H1 (cell line): Measurements from ENCODE around the gene TMEM225B. TPM values are rescaled to one million over a fixed set of nuclear protein-coding genes. Genes with fewer than 3 reads are reported as not detected.

Experiments
- CTCF ChIA-PET: fragments of 300-600 bp; sonication (Branson Sonifier 250); formaldehyde crosslinking; loops from one replicate; lab custom pipeline; 2021; ENCODE audit not compliant: partially characterized antibody; lab: Charles Lee
- POLR2A ChIA-PET: fragments of 300-600 bp; sonication (Branson Sonifier 250); formaldehyde crosslinking; loops from one replicate; lab custom pipeline; 2021; ENCODE audit warnings: inconsistent platforms; ENCODE audit not compliant: partially characterized antibody; lab: Charles Lee
- DNase-seq, 2 experiments: peaks; one replicate each; pipeline versions ENCODE4 v3.0.0 to v3.0.0-alpha.2; 2010 to 2022; ENCODE audit warnings: low spot score in 2 of 2, low read depth in 1 of 2, mixed read lengths in 1 of 2
- FAIRE-seq: peaks from 2 replicates; lab custom pipeline; 2011; peaks lifted over from hg19 to GRCh38; lab: Jason Lieb, UNC
- H2AFZ ChIP-seq: 2 replicates; pipeline ENCODE4 v1.8.1; 2012; ENCODE audit warnings: low read length, inconsistent platforms
- H2AK5ac ChIP-seq: 2 replicates; pipeline ENCODE4 v1.6.1; 2013; ENCODE audit warnings: low read depth, low read length
- H2BK120ac ChIP-seq: replicated peaks from 2 replicates; pipeline ENCODE3; 2013; ENCODE audit warnings: low read depth, low read length, inconsistent platforms
- H2BK12ac ChIP-seq: 2 replicates; pipeline ENCODE4 v1.6.1; 2013; ENCODE audit warnings: low read depth, low read length
- H2BK15ac ChIP-seq: 2 replicates; pipeline ENCODE4 v1.6.1; 2013; ENCODE audit warnings: low read length
- H2BK20ac ChIP-seq: 2 replicates; pipeline ENCODE4 v1.6.1; 2013; ENCODE audit warnings: low read length
- H2BK5ac ChIP-seq: 2 replicates; pipeline ENCODE4 v1.6.1; 2013; ENCODE audit warnings: low read depth, low read length
- H3K14ac ChIP-seq: 2 replicates; pipeline ENCODE4 v1.6.1; 2013; ENCODE audit warnings: inconsistent platforms; ENCODE audit not compliant: insufficient read length
- H3K18ac ChIP-seq: 2 replicates; pipeline ENCODE4 v1.6.1; 2013; ENCODE audit warnings: low read length; ENCODE audit errors: extremely low read depth
- H3K23ac ChIP-seq: 2 replicates; pipeline ENCODE4 v1.6.1; 2013; ENCODE audit warnings: inconsistent platforms; ENCODE audit not compliant: insufficient read length
- H3K23me2 ChIP-seq: 2 replicates; pipeline ENCODE4 v1.6.1; 2013; ENCODE audit warnings: low read depth, low read length
- H3K27ac ChIP-seq: 2 replicates; pipeline ENCODE4 v1.6.1; 2011; ENCODE audit warnings: low read depth, low read length, inconsistent platforms
- H3K27me3 ChIP-seq, 4 experiments: replicated peaks in 1 of 4; 1 replicate in 1 of 4; 2 replicates in 3 of 4; pipeline versions ENCODE4 v1.6.1 to v1.8.1; 2011 to 2013; ENCODE audit warnings: low read length in 3 of 4, mild to moderate bottlenecking in 3 of 4, inconsistent platforms in 2 of 4, mixed read lengths in 2 of 4, moderate library complexity in 1 of 4; ENCODE audit not compliant: control insufficient read depth in 3 of 4, insufficient read depth in 3 of 4; ENCODE audit errors: extremely low read depth in 1 of 4
- H3K36me3 ChIP-seq, 4 experiments: 2 replicates each; pipeline versions ENCODE4 v1.6.1 to v1.8.1; 2011 to 2013; ENCODE audit warnings: mild to moderate bottlenecking in 4 of 4, low read length in 3 of 4, moderate library complexity in 2 of 4, control low read depth in 1 of 4, inconsistent platforms in 1 of 4; ENCODE audit not compliant: insufficient read depth in 4 of 4, control insufficient read depth in 2 of 4
- H3K4ac ChIP-seq: replicated peaks from 2 replicates; pipeline ENCODE3; 2013; ENCODE audit warnings: low read length, low read depth, mixed read lengths, inconsistent platforms; ENCODE audit not compliant: insufficient read length
- H3K4me1 ChIP-seq, 4 experiments: replicated peaks in 1 of 4; 1 replicate in 1 of 4; 2 replicates in 3 of 4; pipeline versions ENCODE4 v1.6.1 to v1.8.1; 2011 to 2013; ENCODE audit warnings: low read length in 3 of 4, inconsistent platforms in 2 of 4, mixed read lengths in 1 of 4; ENCODE audit not compliant: insufficient read depth in 4 of 4, control insufficient read depth in 3 of 4
- H3K4me2 ChIP-seq, 2 experiments: 2 replicates each; pipeline versions ENCODE4 v1.6.1 to v1.8.1; 2011 to 2013; ENCODE audit warnings: low read depth in 2 of 2, low read length in 2 of 2, control low read depth in 1 of 2, inconsistent platforms in 1 of 2, mild to moderate bottlenecking in 1 of 2; ENCODE audit not compliant: insufficient read depth in 1 of 2
- H3K4me3 ChIP-seq, 4 experiments: fragments of 200-600, 300-600 bp in 1 of 4; sonication (generic), shearing (Covaris generic), sonication (Bioruptor Twin) in 1 of 4; 2 replicates each; pipeline versions ENCODE4 v1.5.1 to v1.8.1; 2011 to 2016; ENCODE audit warnings: low read length in 4 of 4, low read depth in 3 of 4, control low read depth in 2 of 4, inconsistent platforms in 2 of 4, mild to moderate bottlenecking in 2 of 4, mixed read lengths in 1 of 4, moderate library complexity in 1 of 4; ENCODE audit not compliant: insufficient read depth in 2 of 4; ENCODE audit errors: extremely low read depth in 1 of 4
- H3K56ac ChIP-seq: replicated peaks from 2 replicates; pipeline ENCODE3; 2013; ENCODE audit warnings: low read depth, mild to moderate bottlenecking, mixed read lengths, low read length, inconsistent platforms; ENCODE audit not compliant: insufficient read length
- H3K79me1 ChIP-seq: 2 replicates; pipeline ENCODE4 v1.6.1; 2013; ENCODE audit warnings: low read depth, low read length, control low read depth
- H3K79me2 ChIP-seq, 2 experiments: 2 replicates each; pipeline versions ENCODE4 v1.6.1 to v1.8.1; 2012 to 2013; ENCODE audit warnings: low read length in 2 of 2, mild to moderate bottlenecking in 2 of 2, inconsistent platforms in 1 of 2; ENCODE audit not compliant: insufficient read depth in 2 of 2, control insufficient read depth in 1 of 2
- H3K9ac ChIP-seq, 4 experiments: replicated peaks in 1 of 4; 1 replicate in 1 of 4; 2 replicates in 3 of 4; pipeline versions ENCODE4 v1.6.1 to v1.8.1; 2011 to 2013; ENCODE audit warnings: low read depth in 3 of 4, low read length in 3 of 4, control low read depth in 2 of 4, mild to moderate bottlenecking in 2 of 4, moderate library complexity in 2 of 4, inconsistent platforms in 1 of 4; ENCODE audit errors: extremely low read depth in 1 of 4
- H3K9me3 ChIP-seq, 2 experiments: 2 replicates each; pipeline versions ENCODE4 v1.6.1 to v1.8.1; 2012 to 2013; ENCODE audit warnings: mild to moderate bottlenecking in 2 of 2, moderate library complexity in 2 of 2, control low read depth in 1 of 2, inconsistent platforms in 1 of 2, low read depth in 1 of 2, low read length in 1 of 2, mixed read lengths in 1 of 2; ENCODE audit not compliant: insufficient read depth in 2 of 2
- H4K20me1 ChIP-seq, 2 experiments: replicated peaks in 1 of 2; 2 replicates each; pipeline versions ENCODE3 to v1.8.1; 2011 to 2013; ENCODE audit warnings: inconsistent platforms in 2 of 2, low read length in 2 of 2, mild to moderate bottlenecking in 1 of 2; ENCODE audit not compliant: insufficient read depth in 2 of 2, control insufficient read depth in 1 of 2
- H4K5ac ChIP-seq: 2 replicates; pipeline ENCODE4 v1.6.1; 2013; ENCODE audit warnings: low read length, low read depth, mixed read lengths, inconsistent platforms; ENCODE audit not compliant: insufficient read length
- H4K8ac ChIP-seq: 2 replicates; pipeline ENCODE4 v1.8.0; 2013; ENCODE audit warnings: mild to moderate bottlenecking, moderate library complexity, low read length, inconsistent platforms; ENCODE audit not compliant: insufficient read depth; ENCODE audit errors: extremely low read depth
- H4K91ac ChIP-seq: replicated peaks from 2 replicates; pipeline ENCODE3; 2013; ENCODE audit warnings: low read length, mixed read lengths, inconsistent platforms; ENCODE audit not compliant: insufficient read length
- BRCA1 ChIP-seq: IDR thresholded peaks from 2 replicates; pipeline ENCODE4 v1.6.1; 2012; ENCODE audit warnings: low read depth, low read length, improper control_type of control experiment
- CREB1 ChIP-seq: IDR thresholded peaks from 2 replicates; pipeline ENCODE4 v1.6.1; 2012; ENCODE audit warnings: inconsistent platforms
- CTBP2 ChIP-seq: IDR thresholded peaks from 2 replicates; pipeline ENCODE4 v1.7.0; 2011; ENCODE audit warnings: borderline replicate concordance, mild to moderate bottlenecking, moderate library complexity, mixed read lengths, low read length; ENCODE audit not compliant: insufficient read depth, insufficient read length
- EZH2 ChIP-seq: fragments of 200-600 bp; sonication (generic); IDR thresholded peaks from 2 replicates; pipeline ENCODE4 v1.7.1; 2012; ENCODE audit warnings: low read depth, mild to moderate bottlenecking, moderate library complexity, low read length, inconsistent platforms; ENCODE audit not compliant: severe bottlenecking
- HDAC6 ChIP-seq: IDR thresholded peaks from one replicate; pipeline ENCODE4 v1.7.1; 2012; ENCODE audit warnings: low read depth, mild to moderate bottlenecking, inconsistent platforms, low read length, moderate library complexity
- KDM5A ChIP-seq: fragments of 200-600 bp; IDR thresholded peaks from 2 replicates; pipeline ENCODE4 v1.7.1; 2012; ENCODE audit warnings: mild to moderate bottlenecking, low read length, inconsistent platforms, mixed read lengths
- NANOG ChIP-seq: IDR thresholded peaks from 2 replicates; pipeline ENCODE4 v1.6.1; 2011; ENCODE audit warnings: low read length, low read depth, mild to moderate bottlenecking, inconsistent platforms; ENCODE audit not compliant: insufficient read depth, poor library complexity, severe bottlenecking
- RFX5 ChIP-seq: IDR thresholded peaks from 2 replicates; pipeline ENCODE4 v1.6.1; 2011; ENCODE audit warnings: low read depth, low read length, improper control_type of control experiment, borderline replicate concordance
- RXRA ChIP-seq: IDR thresholded peaks from 2 replicates; pipeline ENCODE4 v1.6.1; 2011; ENCODE audit warnings: low read depth, mild to moderate bottlenecking, low read length, moderate library complexity; ENCODE audit not compliant: insufficient read depth
- SIX5 ChIP-seq: IDR thresholded peaks from 2 replicates; pipeline ENCODE4 v1.6.1; 2011; ENCODE audit warnings: mild to moderate bottlenecking, low read depth, low read length
- SP1 ChIP-seq: IDR thresholded peaks from 2 replicates; pipeline ENCODE4 v1.6.1; 2011; ENCODE audit warnings: low read depth, low read length
- TBP ChIP-seq: IDR thresholded peaks from 2 replicates; pipeline ENCODE4 v1.6.1; 2011; ENCODE audit warnings: low read depth, low read length, improper control_type of control experiment
- TCF12 ChIP-seq: IDR thresholded peaks from 2 replicates; pipeline ENCODE4 v1.6.1; 2011; ENCODE audit warnings: low read depth, mild to moderate bottlenecking, low read length
- ZNF274 ChIP-seq: IDR thresholded peaks from 2 replicates; pipeline ENCODE4 v1.7.0; 2012; ENCODE audit warnings: low read length, borderline replicate concordance; ENCODE audit errors: extremely low read depth
- WGBS, 2 experiments: shearing (Covaris generic) in 1 of 2; methylation state at CpG; one replicate each; pipeline versions ENCODE4 v1.1.6 to v1.1.7; 2013 to 2015; ENCODE audit warnings: low lambda C conversion rate in 2 of 2, mixed read lengths in 2 of 2, inconsistent platforms in 1 of 2, low coverage in 1 of 2, missing lambda C conversion rate in 1 of 2; ENCODE audit not compliant: insufficient replicate concordance in 2 of 2, insufficient coverage in 1 of 2, insufficient read length in 1 of 2; ENCODE audit errors: extremely low coverage in 1 of 2, missing lambda C conversion rate in 1 of 2; 5-methylcytosine and 5-hydroxymethylcytosine counted together
- polyA plus RNA-seq, 7 experiments: library from polyadenylated mRNA; depleted of rRNA in 3 of 7; stranded (reverse) in 5 of 7; unstranded in 2 of 7; fragments of >200 nt in 5 of 7; fragments of 200-250 nt in 2 of 7; gene quantifications; 1 replicate in 5 of 7; 2 replicates in 1 of 7; 4 replicates in 1 of 7; pipeline versions ENCODE4 v1.2.1 to v1.2.3, GENCODE V29; 2011 to 2013; ENCODE audit warnings: missing spikeins in 2 of 7, mixed read lengths in 2 of 7
- total RNA-seq: library from RNA; stranded (reverse); fragmentation: NEBNext Ultra II Directional; extraction: Animal tissue kit (Norgen Biotek cat#: 25700); gene quantifications from 2 replicates; pipeline ENCODE4 v1.2.1, GENCODE V29; 2021

Gene TMEM225B
- total and polyA plus RNA-seq, 2 of the 8 experiments (the other 6 are each of a cell fraction or from before 2014, with no cell fraction given): 0.68 TPM; not detected in 1

GRCh38 chr7:99638731-99639130 is 40.7 kb downstream of the TMEM225B start:
- peak overlapping the region; percentile 55 for H4K5ac ChIP-seq
- peaks cover 0 to under 1% (median 0%) of the 10 kb centered on the region in 4 experiments; a peak in 1 of 8 replicates for H3K36me3 ChIP-seq
- H2BK5ac ChIP-seq: no peak overlapping the region
- no peaks in the 10 kb centered on the region for H3K79me2 ChIP-seq
- no peak overlapping the region for H3K4ac ChIP-seq
- no peak overlapping the region for H3K9ac ChIP-seq
- no peaks in the 10 kb centered on the region for H4K20me1 ChIP-seq
- POLR2A ChIA-PET: interaction anchor here (2.6 kb wide), 1 partner anchor 10 kb away, joined by 13 read pairs; no protein-coding TSS in a partner anchor
- H3K9me3 ChIP-seq: no peaks in the 10 kb centered on the region
- H3K23me2 ChIP-seq: no peaks in the 10 kb centered on the region
- no peak overlapping the region for H2BK15ac ChIP-seq
- H2BK12ac ChIP-seq: 0 out of 2 replicates have a peak overlapping the region, but pooled peaks have one; percentile 52
- no peak overlapping the region for H2BK120ac ChIP-seq
- H4K8ac ChIP-seq: peak overlapping the region; percentile 1; the same call in 1 of the 2 replicates
- H3K4me1 ChIP-seq: peaks cover 3 to 11% (median 9%) of the 10 kb centered on the region in 4 experiments
- H4K91ac ChIP-seq: no peak overlapping the region
- DNase-seq: no peak
- H3K27ac ChIP-seq: no peak overlapping the region
- H3K4me3 ChIP-seq: no peak overlapping the region
- CTCF ChIA-PET: interaction anchor here (0.5 to 1.7 kb wide), 2 partner anchors 353 to 404 kb away, joined by 3 read pairs; no protein-coding TSS in a partner anchor
- H3K56ac ChIP-seq: no peak overlapping the region
- no peak overlapping the region for H3K23ac ChIP-seq
- no peak overlapping the region for H2BK20ac ChIP-seq
- H3K79me1 ChIP-seq: 0 out of 2 replicates have a peak, but pooled peaks cover 2% of the 10 kb centered on the region
- FAIRE-seq: no peak
- no peak overlapping the region for H2AFZ ChIP-seq
- peak overlapping the region; percentile 43; the same call in 1 of the 2 replicates for H3K18ac ChIP-seq
- H2AK5ac ChIP-seq: no peak overlapping the region
- WGBS, 2 experiments: 90% methylated on average over 23 of the region's 23 CpGs; no CpG with 5 or more reads in 1 of the 2 experiments
- no peaks in the 10 kb centered on the region for H3K27me3 ChIP-seq
- H3K14ac ChIP-seq: no peak overlapping the region
- peak overlapping the region in 1 of 2 experiments; percentile 17; a peak in 2 of 4 replicates for H3K4me2 ChIP-seq
- TF ChIP-seq TCF12: no peak
- TF ChIP-seq BRCA1: no peak
- TF ChIP-seq RXRA: no peak
- no peak for TF ChIP-seq SIX5
- TF ChIP-seq HDAC6: no peak
- TF ChIP-seq NANOG: no peak
- TF ChIP-seq TBP: no peak
- TF ChIP-seq KDM5A: no peak
- TF ChIP-seq EZH2: no peak
- no peak for TF ChIP-seq CREB1
- TF ChIP-seq SP1: no peak
- no peak for TF ChIP-seq CTBP2
- no peak for TF ChIP-seq RFX5
- no peak for TF ChIP-seq ZNF274
